PFSK-1 (cell line): ENCODE data around the gene PFN4.

Experiments
- FOXP2 ChIP-seq: optimal IDR thresholded peaks from 2 replicates; pipeline ENCODE3; 2011; ENCODE audit warnings: borderline replicate concordance, control low read depth, inconsistent platforms; ENCODE audit not compliant: insufficient read depth; ENCODE audit errors: extremely low read length, extremely low read depth
- POLR2AphosphoS5 ChIP-seq: IDR thresholded peaks from 2 replicates; pipeline ENCODE4 v1.6.1; 2012; ENCODE audit warnings: low read depth, mild to moderate bottlenecking, control low read depth, low read length, moderate library complexity
- REST ChIP-seq, 2 experiments: IDR thresholded peaks; 2 replicates each; pipeline versions ENCODE4 v1.6.1 to v1.8.0; 2011 to 2012; ENCODE audit warnings: low read depth in 2 of 2, low read length in 2 of 2, control low read depth in 1 of 2, inconsistent platforms in 1 of 2, mild to moderate bottlenecking in 1 of 2, moderate library complexity in 1 of 2; ENCODE audit not compliant: insufficient read depth in 1 of 2
- SIN3A ChIP-seq: IDR thresholded peaks from 2 replicates; pipeline ENCODE4 v1.6.1; 2012; ENCODE audit warnings: mild to moderate bottlenecking, low read length, moderate library complexity, borderline replicate concordance; ENCODE audit not compliant: insufficient read depth
- TAF1 ChIP-seq: IDR thresholded peaks from 2 replicates; pipeline ENCODE4 v1.6.1; 2012; ENCODE audit warnings: low read length, control low read depth, borderline replicate concordance; ENCODE audit not compliant: insufficient read depth

- no peak for TF ChIP-seq POLR2AphosphoS5
- no peak for TF ChIP-seq TAF1
- TF ChIP-seq REST (IDR thresholded peaks at IDR 0.05; ENCODE audit: insufficient read depth in 1 of 2, low read depth in 2 of 2, low read length in 2 of 2): no peak
- no peak for TF ChIP-seq SIN3A
- no peak for TF ChIP-seq FOXP2
These were observed 11.7 kb downstream of the PFN4 start for GRCh38 chr2:24111407-24111901.
